Testis (tissue), 2 donors: Measurements from ENCODE around the gene LIM2.

Experiments
- POLR2A ChIP-seq: fragments of 450-650 bp; IDR thresholded peaks from one replicate; pipeline ENCODE4 v1.6.1; 2017; ENCODE audit warnings: antibody characterized with exemption, mild to moderate bottlenecking, moderate library complexity
- TF ChIP-seq, protein P1 (sequence below), 3 experiments: fragments of 450-650 bp in 2 of 3; fragments of 200-600 bp in 1 of 3; sonication (generic) in 1 of 3; IDR thresholded peaks; one replicate each; pipeline ENCODE4 v1.5.1; 2016 to 2019; ENCODE audit warnings: antibody characterized with exemption in 3 of 3, mild to moderate bottlenecking in 2 of 3, moderate library complexity in 1 of 3

DNA sequence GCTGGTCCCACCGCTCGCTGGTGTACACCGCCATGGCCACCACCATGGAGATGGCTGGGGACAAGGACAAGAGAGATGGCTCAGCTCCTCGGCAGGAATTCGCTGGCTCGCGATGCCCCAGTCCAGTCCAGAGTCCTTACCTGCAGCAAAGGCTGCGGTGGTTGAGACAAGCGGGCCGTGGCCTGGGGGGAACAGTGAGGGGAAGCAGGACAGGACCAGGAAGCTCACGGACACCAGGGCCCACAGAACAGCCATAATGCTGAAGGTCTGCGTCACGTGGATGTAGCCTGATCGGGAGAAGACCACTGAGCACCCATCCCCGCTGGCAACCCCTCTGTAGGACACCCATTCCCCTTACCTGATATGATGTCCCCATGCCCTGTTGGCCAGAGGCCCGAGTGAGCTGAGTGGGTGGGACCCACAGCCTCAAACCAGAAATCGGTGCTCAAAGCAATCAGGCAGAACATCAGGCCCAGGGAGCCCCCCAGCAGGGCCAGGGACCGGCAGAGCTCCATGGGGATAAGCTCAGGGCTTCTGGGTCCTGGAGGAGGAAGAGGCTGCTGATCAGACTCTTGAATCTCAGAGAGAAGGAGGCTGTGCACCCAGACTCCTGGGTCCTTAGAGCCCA is 15.6 kb downstream of the LIM2 start:
- TF ChIP-seq POLR2A: no peak
- TF ChIP-seq, protein P1, sequence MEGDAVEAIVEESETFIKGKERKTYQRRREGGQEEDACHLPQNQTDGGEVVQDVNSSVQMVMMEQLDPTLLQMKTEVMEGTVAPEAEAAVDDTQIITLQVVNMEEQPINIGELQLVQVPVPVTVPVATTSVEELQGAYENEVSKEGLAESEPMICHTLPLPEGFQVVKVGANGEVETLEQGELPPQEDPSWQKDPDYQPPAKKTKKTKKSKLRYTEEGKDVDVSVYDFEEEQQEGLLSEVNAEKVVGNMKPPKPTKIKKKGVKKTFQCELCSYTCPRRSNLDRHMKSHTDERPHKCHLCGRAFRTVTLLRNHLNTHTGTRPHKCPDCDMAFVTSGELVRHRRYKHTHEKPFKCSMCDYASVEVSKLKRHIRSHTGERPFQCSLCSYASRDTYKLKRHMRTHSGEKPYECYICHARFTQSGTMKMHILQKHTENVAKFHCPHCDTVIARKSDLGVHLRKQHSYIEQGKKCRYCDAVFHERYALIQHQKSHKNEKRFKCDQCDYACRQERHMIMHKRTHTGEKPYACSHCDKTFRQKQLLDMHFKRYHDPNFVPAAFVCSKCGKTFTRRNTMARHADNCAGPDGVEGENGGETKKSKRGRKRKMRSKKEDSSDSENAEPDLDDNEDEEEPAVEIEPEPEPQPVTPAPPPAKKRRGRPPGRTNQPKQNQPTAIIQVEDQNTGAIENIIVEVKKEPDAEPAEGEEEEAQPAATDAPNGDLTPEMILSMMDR (IDR thresholded peaks at IDR 0.05): no peak
